Mesenchymal stem cell (in vitro differentiated cells and primary cell): ENCODE results near the gene KIF1A.

ENCODE experiments used
- DNase-seq: peaks from one replicate; pipeline ENCODE4 v3.0.0-alpha.2; 2013
- H2AFZ ChIP-seq: one replicate; pipeline ENCODE4 v1.6.1; 2013; ENCODE audit warnings: low read depth, mild to moderate bottlenecking, control low read depth, inconsistent platforms, low read length, moderate library complexity
- H2AK5ac ChIP-seq: 2 replicates; pipeline ENCODE4 v1.6.1; 2013; ENCODE audit warnings: low read length, moderate library complexity, mild to moderate bottlenecking, inconsistent platforms; ENCODE audit not compliant: severe bottlenecking
- H2BK120ac ChIP-seq: one replicate; pipeline ENCODE4 v1.6.1; 2013; ENCODE audit warnings: low read depth, mild to moderate bottlenecking, inconsistent platforms, low read length, moderate library complexity
- H2BK12ac ChIP-seq, 2 experiments: one replicate each; pipeline ENCODE4 v1.6.1; 2013; ENCODE audit warnings: inconsistent platforms in 2 of 2, low read length in 2 of 2, mild to moderate bottlenecking in 2 of 2, moderate library complexity in 2 of 2, control low read depth in 1 of 2
- H2BK15ac ChIP-seq: one replicate; pipeline ENCODE4 v1.6.1; 2013; ENCODE audit warnings: mild to moderate bottlenecking, low read depth, inconsistent platforms; ENCODE audit not compliant: poor library complexity, severe bottlenecking
- H2BK5ac ChIP-seq: 2 replicates; pipeline ENCODE4 v1.6.1; 2013; ENCODE audit warnings: low read depth, mild to moderate bottlenecking, low read length, control low read depth, inconsistent platforms; ENCODE audit not compliant: poor library complexity, severe bottlenecking
- H3K14ac ChIP-seq, 2 experiments: one replicate each; pipeline ENCODE4 v1.6.1; 2013; ENCODE audit warnings: inconsistent platforms in 2 of 2, low read length in 2 of 2, control low read depth in 1 of 2, mild to moderate bottlenecking in 1 of 2, moderate library complexity in 1 of 2
- H3K18ac ChIP-seq, 2 experiments: one replicate each; pipeline ENCODE4 v1.6.1; 2013; ENCODE audit warnings: inconsistent platforms in 2 of 2, low read length in 2 of 2, control low read depth in 1 of 2, low read depth in 1 of 2, mild to moderate bottlenecking in 1 of 2
- H3K23ac ChIP-seq, 2 experiments: one replicate each; pipeline ENCODE4 v1.6.1; 2013; ENCODE audit warnings: inconsistent platforms in 2 of 2, low read length in 2 of 2, mild to moderate bottlenecking in 2 of 2, moderate library complexity in 2 of 2, control low read depth in 1 of 2
- H3K27ac ChIP-seq: 2 replicates; pipeline ENCODE4 v1.5.1; 2013; ENCODE audit warnings: mild to moderate bottlenecking, moderate library complexity, low read length, control low read depth, inconsistent platforms; ENCODE audit not compliant: poor library complexity, severe bottlenecking
- H3K27me3 ChIP-seq, 2 experiments: 2 replicates each; pipeline versions ENCODE4 v1.6.1 to v1.7.0; 2013; ENCODE audit warnings: low read length in 2 of 2, mild to moderate bottlenecking in 2 of 2, moderate library complexity in 2 of 2, control low read depth in 1 of 2, inconsistent platforms in 1 of 2; ENCODE audit not compliant: control insufficient read depth in 1 of 2, insufficient read depth in 1 of 2
- H3K36me3 ChIP-seq, 2 experiments: 2 replicates each; pipeline versions ENCODE4 v1.6.1 to v1.7.0; 2013; ENCODE audit warnings: low read length in 2 of 2, control low read depth in 1 of 2, inconsistent platforms in 1 of 2, low read depth in 1 of 2, mild to moderate bottlenecking in 1 of 2; ENCODE audit not compliant: insufficient read depth in 2 of 2, control insufficient read depth in 1 of 2
- H3K4ac ChIP-seq, 2 experiments: one replicate each; pipeline ENCODE4 v1.6.1; 2013; ENCODE audit warnings: inconsistent platforms in 2 of 2, low read length in 2 of 2, mild to moderate bottlenecking in 2 of 2, moderate library complexity in 2 of 2, control low read depth in 1 of 2, low read depth in 1 of 2
- H3K4me1 ChIP-seq: 2 replicates; pipeline ENCODE4 v1.6.1; 2013; ENCODE audit warnings: low read depth, low read length, control low read depth; ENCODE audit not compliant: control insufficient read depth, insufficient read depth
- H3K4me2 ChIP-seq: 2 replicates; pipeline ENCODE4 v1.6.1; 2013; ENCODE audit warnings: low read length, mild to moderate bottlenecking, inconsistent platforms; ENCODE audit not compliant: poor library complexity, severe bottlenecking
- H3K4me3 ChIP-seq, 2 experiments: 2 replicates each; pipeline versions ENCODE4 v1.5.1 to v1.7.0; 2013; ENCODE audit warnings: low read length in 2 of 2, mild to moderate bottlenecking in 2 of 2, control low read depth in 1 of 2, low read depth in 1 of 2; ENCODE audit not compliant: insufficient read depth in 1 of 2
- H3K79me1 ChIP-seq: replicated peaks from 2 replicates; pipeline ENCODE4 v1.6.1; 2013; ENCODE audit warnings: mild to moderate bottlenecking, control low read depth, low read length, inconsistent platforms; ENCODE audit not compliant: poor library complexity, severe bottlenecking
- H3K9ac ChIP-seq: 2 replicates; pipeline ENCODE4 v1.7.0; 2013; ENCODE audit warnings: mild to moderate bottlenecking, low read length, moderate library complexity
- H3K9me3 ChIP-seq: 2 replicates; pipeline ENCODE4 v1.7.0; 2013; ENCODE audit warnings: mild to moderate bottlenecking, low read length; ENCODE audit not compliant: control insufficient read depth
- H4K8ac ChIP-seq: one replicate; pipeline ENCODE4 v1.6.1; 2013; ENCODE audit warnings: inconsistent platforms, mild to moderate bottlenecking, low read length, moderate library complexity
- H4K91ac ChIP-seq: one replicate; pipeline ENCODE4 v1.6.1; 2013; ENCODE audit warnings: mild to moderate bottlenecking, low read length, inconsistent platforms
- WGBS: methylation state at CpG from one replicate; pipeline ENCODE4 v1.1.7; 2013; ENCODE audit warnings: mixed read lengths; 5-methylcytosine and 5-hydroxymethylcytosine counted together

KIF1A gene

DNA sequence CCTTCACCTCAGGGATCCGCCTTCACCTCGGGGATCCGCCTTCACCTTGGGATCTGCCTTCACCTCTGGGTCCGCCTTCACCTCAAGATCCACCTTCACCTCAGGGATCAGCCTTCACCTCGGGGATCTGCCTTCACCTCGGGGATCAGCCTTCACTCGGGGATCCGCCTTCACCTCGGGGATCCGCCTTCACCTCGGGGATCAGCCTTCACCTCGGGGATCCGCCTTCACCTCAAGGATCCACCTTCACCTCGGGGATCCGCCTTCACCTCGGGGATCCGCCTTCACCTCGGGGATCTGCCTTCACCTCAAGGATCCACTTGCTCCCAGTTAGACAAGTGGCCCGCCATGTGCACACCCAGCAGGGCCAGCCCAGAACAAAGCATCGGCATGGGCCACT lies 7.3 kb downstream of the KIF1A start:
- H2BK5ac ChIP-seq, result no peak overlapping the region
- no peaks in the 10 kb centered on the region for H3K79me1 ChIP-seq
- peaks cover 15 to 42% of the 10 kb centered on the region in 2 experiments for H3K27me3 ChIP-seq
- H2AFZ ChIP-seq, result no peak overlapping the region
- H3K14ac ChIP-seq, result no peak overlapping the region
- H3K36me3 ChIP-seq, result no peaks in the 10 kb centered on the region
- no peak overlapping the region for H3K4ac ChIP-seq
- H3K4me3 ChIP-seq, result no peak overlapping the region
- no peak overlapping the region for H3K9ac ChIP-seq
- no peak overlapping the region for H2BK15ac ChIP-seq
- no peak overlapping the region for H2BK120ac ChIP-seq
- WGBS, result 84% methylated on average over 20 of the region's 20 CpGs
- H2AK5ac ChIP-seq, result no peak overlapping the region
- H3K23ac ChIP-seq, result no peak overlapping the region
- no peak for DNase-seq
- H4K91ac ChIP-seq, result no peak overlapping the region
- H3K18ac ChIP-seq, result no peak overlapping the region
- peaks cover 16% of the 10 kb centered on the region for H3K9me3 ChIP-seq
- no peaks in the 10 kb centered on the region for H3K4me1 ChIP-seq
- H2BK12ac ChIP-seq, result no peak overlapping the region
- H3K4me2 ChIP-seq, result no peak overlapping the region
- no peak overlapping the region for H3K27ac ChIP-seq
- no peak overlapping the region for H4K8ac ChIP-seq

DNA sequence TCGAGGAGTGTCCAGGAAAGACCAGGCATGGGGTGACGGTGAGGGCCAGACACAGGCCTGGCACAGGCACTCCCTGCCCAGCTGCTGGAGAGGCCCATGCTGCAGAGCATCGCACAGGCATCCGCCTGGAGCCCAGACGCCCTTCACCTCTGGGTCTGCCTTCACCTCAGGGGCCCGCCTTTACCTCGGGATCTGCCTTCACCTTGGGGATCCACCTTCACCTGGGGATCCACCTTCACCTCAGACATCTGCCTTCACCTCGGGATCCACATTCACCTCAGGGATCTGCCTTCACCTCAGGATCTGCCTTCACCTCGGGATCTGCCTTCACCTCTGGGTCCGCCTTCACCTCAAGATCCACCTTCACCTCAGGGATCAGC lies 7.7 kb downstream of the KIF1A start:
- peaks cover 16% of the 10 kb centered on the region for H3K9me3 ChIP-seq
- H2BK12ac ChIP-seq, result no peak overlapping the region
- no peak overlapping the region for H3K14ac ChIP-seq
- no peak overlapping the region for H3K18ac ChIP-seq
- H3K36me3 ChIP-seq, result no peaks in the 10 kb centered on the region
- H3K9ac ChIP-seq, result no peak overlapping the region
- H2AFZ ChIP-seq, result no peak overlapping the region
- no peak overlapping the region for H4K8ac ChIP-seq
- H3K4me1 ChIP-seq, result no peaks in the 10 kb centered on the region
- peaks cover 11 to 38% of the 10 kb centered on the region in 2 experiments for H3K27me3 ChIP-seq
- H3K79me1 ChIP-seq, result no peaks in the 10 kb centered on the region
- H3K23ac ChIP-seq, result no peak overlapping the region
- H3K4me3 ChIP-seq, result no peak overlapping the region
- 91% methylated on average over 10 of the region's 10 CpGs for WGBS
- H2BK5ac ChIP-seq, result no peak overlapping the region
- H2BK15ac ChIP-seq, result no peak overlapping the region
- no peak overlapping the region for H3K4me2 ChIP-seq
- no peak for DNase-seq
- no peak overlapping the region for H3K4ac ChIP-seq
- H2AK5ac ChIP-seq, result no peak overlapping the region
- no peak overlapping the region for H2BK120ac ChIP-seq
- H4K91ac ChIP-seq, result no peak overlapping the region
- H3K27ac ChIP-seq, result no peak overlapping the region

DNA sequence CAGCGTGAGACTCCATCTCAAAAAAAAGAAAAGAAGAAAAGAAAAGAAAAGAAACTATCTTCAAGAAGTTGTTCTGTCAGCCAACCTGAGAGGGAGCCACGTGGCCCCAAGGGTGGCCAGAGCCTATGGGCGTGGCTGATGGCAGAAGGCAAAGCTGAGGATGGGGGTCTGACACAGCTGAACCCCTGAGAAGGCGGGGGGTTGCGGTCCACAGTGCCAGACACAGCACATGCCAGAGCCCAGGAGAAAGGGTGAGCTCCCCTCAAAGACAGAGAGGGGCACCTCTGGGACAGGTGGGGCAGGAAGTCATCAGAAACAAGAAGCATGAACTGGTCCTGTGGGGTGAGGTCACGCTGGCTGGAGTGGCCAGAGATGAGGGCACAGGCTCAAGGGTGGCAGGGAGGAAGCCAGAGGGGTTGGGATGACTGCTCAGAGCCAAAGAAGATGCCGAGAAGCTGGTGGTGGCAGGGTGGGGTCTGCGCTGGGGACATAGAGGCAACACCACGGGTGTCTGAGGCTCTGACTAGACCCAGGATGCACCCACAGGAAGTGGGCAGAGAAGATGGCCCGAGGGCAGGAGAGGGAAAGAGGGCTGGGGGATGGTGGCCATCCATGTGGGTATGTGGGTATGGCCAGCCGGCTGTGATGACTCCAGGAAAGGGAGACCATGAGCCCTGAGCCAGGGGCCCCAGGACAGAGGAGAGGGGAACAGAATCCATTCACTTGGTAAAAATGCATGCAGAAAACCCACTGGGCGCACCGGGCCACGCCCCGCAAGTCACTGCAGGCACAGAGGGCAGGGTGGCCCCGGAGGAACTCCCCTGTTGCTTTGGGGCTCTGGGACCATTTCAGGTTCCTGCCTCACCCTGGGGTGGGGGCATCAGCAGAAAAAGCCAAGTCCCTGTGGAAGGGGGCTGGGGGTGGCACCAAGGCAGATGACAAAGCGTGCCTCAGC lies 8.4 kb downstream of the KIF1A start:
- H2BK5ac ChIP-seq, result no peak overlapping the region
- WGBS, result 84% methylated on average over 17 of the region's 17 CpGs
- no peak for DNase-seq

DNA sequence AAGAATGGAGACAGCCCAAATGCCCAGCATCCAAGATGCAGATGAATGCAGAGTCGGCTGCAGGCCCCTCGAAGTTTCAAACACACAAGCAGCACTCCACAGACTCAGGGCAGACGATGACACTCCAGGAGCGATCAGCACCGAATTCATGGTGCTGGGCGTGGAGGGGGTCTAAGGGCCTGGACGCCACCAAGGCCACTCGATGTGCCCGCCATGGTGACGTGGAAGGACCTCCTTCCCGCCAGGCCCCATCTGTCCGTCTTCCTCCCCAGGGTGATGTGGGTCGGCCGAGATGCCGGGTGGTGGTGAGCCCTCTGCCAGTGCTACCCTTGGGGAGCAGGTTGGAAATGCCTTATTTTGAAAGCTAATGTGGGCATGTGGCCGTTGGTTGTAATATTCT lies 9.4 kb downstream of the KIF1A start:
- no peak overlapping the region for H4K91ac ChIP-seq
- WGBS, result 95% methylated on average over 15 of the region's 16 CpGs
- no peak overlapping the region for H2BK15ac ChIP-seq
- no peak overlapping the region for H2BK5ac ChIP-seq
- no peak overlapping the region for H3K4me2 ChIP-seq
- H3K36me3 ChIP-seq, result no peaks in the 10 kb centered on the region
- H3K27ac ChIP-seq, result no peak overlapping the region
- H3K14ac ChIP-seq, result no peak overlapping the region
- H2AFZ ChIP-seq, result no peak overlapping the region
- no peak overlapping the region for H3K9ac ChIP-seq
- DNase-seq, result no peak
- H3K79me1 ChIP-seq, result no peaks in the 10 kb centered on the region
- no peak overlapping the region for H3K23ac ChIP-seq
- H2AK5ac ChIP-seq, result no peak overlapping the region
- no peak overlapping the region for H3K4me3 ChIP-seq
- no peak overlapping the region for H2BK12ac ChIP-seq
- no peak overlapping the region for H2BK120ac ChIP-seq
- H4K8ac ChIP-seq, result no peak overlapping the region
- H3K9me3 ChIP-seq, result peaks cover 18% of the 10 kb centered on the region
- no peak overlapping the region for H3K4ac ChIP-seq
- H3K18ac ChIP-seq, result no peak overlapping the region
- H3K27me3 ChIP-seq, result peaks cover 0 to 33% of the 10 kb centered on the region in 2 experiments
- no peaks in the 10 kb centered on the region for H3K4me1 ChIP-seq

More for the DNA sequence above, 8.4 kb downstream of the KIF1A start:
- Histone ChIP-seq H3K23ac (no peak overlapping the region), H3K27me3 (peaks cover 7 to 34% of the 10 kb centered on the region in 2 experiments), H4K91ac (no peak overlapping the region), H3K9me3 (peaks cover 16% of the 10 kb centered on the region), H3K9ac (no peak overlapping the region), H2BK120ac (no peak overlapping the region), H3K4ac (no peak overlapping the region), H2AK5ac (no peak overlapping the region), H2BK12ac (no peak overlapping the region), H3K14ac (no peak overlapping the region), H3K4me1 (no peaks in the 10 kb centered on the region), H4K8ac (no peak overlapping the region), H2BK15ac (no peak overlapping the region), H3K36me3 (no peaks in the 10 kb centered on the region), H2AFZ (no peak overlapping the region), H3K4me2 (no peak overlapping the region), H3K79me1 (no peaks in the 10 kb centered on the region), H3K18ac (no peak overlapping the region), H3K4me3 (no peak overlapping the region), H3K27ac (no peak overlapping the region)
